IPS-15b (cell line): ENCODE results near the gene STARD4.

ENCODE experiments used
- H3K27me3 ChIP-seq: one replicate; pipeline ENCODE4 v1.6.1; 2013; ENCODE audit warnings: low read length; ENCODE audit not compliant: control insufficient read depth, insufficient read depth
- H3K36me3 ChIP-seq: one replicate; pipeline ENCODE4 v1.6.1; 2013; ENCODE audit warnings: low read length; ENCODE audit not compliant: control insufficient read depth, insufficient read depth
- H3K4me1 ChIP-seq: one replicate; pipeline ENCODE4 v1.6.1; 2013; ENCODE audit warnings: mild to moderate bottlenecking, low read length; ENCODE audit not compliant: control insufficient read depth, insufficient read depth
- H3K4me3 ChIP-seq: one replicate; pipeline ENCODE4 v1.5.1; 2013; ENCODE audit warnings: low read depth, low read length
- H3K9ac ChIP-seq: one replicate; pipeline ENCODE4 v1.6.1; 2013; ENCODE audit warnings: low read depth, mild to moderate bottlenecking, low read length
- H3K9me3 ChIP-seq: one replicate; pipeline ENCODE4 v1.6.1; 2013; ENCODE audit warnings: mild to moderate bottlenecking, low read length; ENCODE audit not compliant: control insufficient read depth, insufficient read depth

STARD4 gene

GRCh38 chr5:111493031-111493430 lies 19.3 kb downstream of the STARD4 start:
- peaks cover 3% of the 10 kb centered on the region for H3K4me1 ChIP-seq
- no peaks in the 10 kb centered on the region for H3K9me3 ChIP-seq
- H3K36me3 ChIP-seq: no peaks in the 10 kb centered on the region
- no peak overlapping the region for H3K4me3 ChIP-seq
- no peaks in the 10 kb centered on the region for H3K27me3 ChIP-seq
- H3K9ac ChIP-seq: no peak overlapping the region

- H3K36me3 ChIP-seq: no peaks in the 10 kb centered on the region
- no peak overlapping the region for H3K4me3 ChIP-seq
- H3K9ac ChIP-seq: no peak overlapping the region
- no peaks in the 10 kb centered on the region for H3K27me3 ChIP-seq
- no peaks in the 10 kb centered on the region for H3K9me3 ChIP-seq
- peaks cover 3% of the 10 kb centered on the region for H3K4me1 ChIP-seq
Measured at GRCh38 chr5:111488353-111488752, 24.0 kb downstream of the STARD4 start.

- Histone ChIP-seq H3K36me3 (no peaks in the 10 kb centered on the region), H3K4me1 (peaks cover 2% of the 10 kb centered on the region), H3K27me3 (no peaks in the 10 kb centered on the region), H3K9ac (no peak overlapping the region), H3K4me3 (no peak overlapping the region), H3K9me3 (no peaks in the 10 kb centered on the region)
Measured at GRCh38 chr5:111486926-111487325, 25.4 kb downstream of the STARD4 start.

- Histone ChIP-seq H3K27me3 (no peaks in the 10 kb centered on the region), H3K36me3 (no peaks in the 10 kb centered on the region), H3K9ac (no peak overlapping the region), H3K4me1 (no peaks in the 10 kb centered on the region), H3K4me3 (no peak overlapping the region), H3K9me3 (no peaks in the 10 kb centered on the region)
Measured at GRCh38 chr5:111486055-111486454, 26.3 kb downstream of the STARD4 start.

- Histone ChIP-seq H3K36me3 (no peaks in the 10 kb centered on the region), H3K27me3 (no peaks in the 10 kb centered on the region), H3K4me3 (no peak overlapping the region), H3K9me3 (no peaks in the 10 kb centered on the region), H3K9ac (no peak overlapping the region), H3K4me1 (no peaks in the 10 kb centered on the region)
Measured at GRCh38 chr5:111480346-111480745, 32.0 kb downstream of the STARD4 start.

- H3K27me3 ChIP-seq: no peaks in the 10 kb centered on the region
- no peaks in the 10 kb centered on the region for H3K4me1 ChIP-seq
- no peaks in the 10 kb centered on the region for H3K36me3 ChIP-seq
- H3K4me3 ChIP-seq: no peak overlapping the region
- H3K9ac ChIP-seq: no peak overlapping the region
- H3K9me3 ChIP-seq: no peaks in the 10 kb centered on the region
Measured at GRCh38 chr5:111478898-111479297, 33.4 kb downstream of the STARD4 start.

- Histone ChIP-seq H3K9me3 (no peaks in the 10 kb centered on the region), H3K27me3 (no peaks in the 10 kb centered on the region), H3K9ac (no peak overlapping the region), H3K4me3 (no peak overlapping the region), H3K36me3 (no peaks in the 10 kb centered on the region), H3K4me1 (no peaks in the 10 kb centered on the region)
Measured at GRCh38 chr5:111478266-111478665, 34.1 kb downstream of the STARD4 start.

GRCh38 chr5:111472579-111472978 lies 39.8 kb downstream of the STARD4 start:
- no peak overlapping the region for H3K4me3 ChIP-seq

GRCh38 chr5:111472096-111472495 lies 40.2 kb downstream of the STARD4 start:
- H3K36me3 ChIP-seq: no peaks in the 10 kb centered on the region
- H3K4me1 ChIP-seq: no peaks in the 10 kb centered on the region
- no peaks in the 10 kb centered on the region for H3K9me3 ChIP-seq
- no peak overlapping the region for H3K4me3 ChIP-seq
- no peaks in the 10 kb centered on the region for H3K27me3 ChIP-seq
- no peak overlapping the region for H3K9ac ChIP-seq

More at GRCh38 chr5:111472579-111472978, 39.8 kb downstream of the STARD4 start:
- no peaks in the 10 kb centered on the region for H3K4me1 ChIP-seq
- no peaks in the 10 kb centered on the region for H3K9me3 ChIP-seq
- H3K9ac ChIP-seq: no peak overlapping the region
- no peaks in the 10 kb centered on the region for H3K36me3 ChIP-seq
- H3K27me3 ChIP-seq: no peaks in the 10 kb centered on the region

GRCh38 chr5:111469903-111470302 lies 42.4 kb downstream of the STARD4 start:
- no peak overlapping the region for H3K4me3 ChIP-seq
- no peaks in the 10 kb centered on the region for H3K27me3 ChIP-seq
- no peaks in the 10 kb centered on the region for H3K9me3 ChIP-seq
- H3K9ac ChIP-seq: no peak overlapping the region
- no peaks in the 10 kb centered on the region for H3K36me3 ChIP-seq
- H3K4me1 ChIP-seq: no peaks in the 10 kb centered on the region

- H3K9me3 ChIP-seq: no peaks in the 10 kb centered on the region
- H3K27me3 ChIP-seq: no peaks in the 10 kb centered on the region
- H3K4me3 ChIP-seq: no peak overlapping the region
- H3K36me3 ChIP-seq: no peaks in the 10 kb centered on the region
- no peak overlapping the region for H3K9ac ChIP-seq
- no peaks in the 10 kb centered on the region for H3K4me1 ChIP-seq
Measured at GRCh38 chr5:111469293-111469896, 42.9 kb downstream of the STARD4 start.

GRCh38 chr5:111463311-111463710 lies 49.0 kb downstream of the STARD4 start:
- H3K9ac ChIP-seq: no peak overlapping the region
- peaks cover 9% of the 10 kb centered on the region for H3K4me1 ChIP-seq
- no peaks in the 10 kb centered on the region for H3K9me3 ChIP-seq
- no peaks in the 10 kb centered on the region for H3K27me3 ChIP-seq
- H3K36me3 ChIP-seq: no peaks in the 10 kb centered on the region
- no peak overlapping the region for H3K4me3 ChIP-seq
